ENCODE results near the gene RUVBL1.

DNA sequence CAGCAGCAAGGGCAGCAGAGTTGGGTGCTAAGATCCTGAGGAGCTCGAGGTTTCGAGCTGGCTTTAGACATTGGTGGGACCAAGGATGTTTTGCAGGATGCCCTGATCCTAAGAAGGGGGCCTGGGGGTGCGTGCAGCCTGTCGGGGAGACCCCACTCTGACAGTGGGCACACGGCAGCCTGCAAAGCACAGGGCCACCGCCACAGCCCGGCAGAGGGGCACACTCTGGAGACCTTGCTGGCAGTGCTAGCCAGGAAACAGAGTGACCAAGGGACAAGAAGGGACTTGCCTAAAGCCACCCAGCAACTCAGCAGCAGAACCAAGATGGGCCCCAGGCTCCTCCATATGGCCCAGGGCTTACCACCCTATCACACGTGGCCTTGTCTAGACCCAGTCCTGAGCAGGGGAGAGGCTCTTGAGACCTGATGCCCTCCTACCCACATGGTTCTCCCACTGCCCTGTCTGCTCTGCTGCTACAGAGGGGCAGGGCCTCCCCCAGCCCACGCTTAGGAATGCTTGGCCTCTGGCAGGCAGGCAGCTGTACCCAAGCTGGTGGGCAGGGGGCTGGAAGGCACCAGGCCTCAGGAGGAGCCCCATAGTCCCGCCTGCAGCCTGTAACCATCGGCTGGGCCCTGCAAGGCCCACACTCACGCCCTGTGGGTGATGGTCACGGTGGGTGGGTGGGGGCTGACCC lies 52.6 kb downstream of the RUVBL1 start:
- TF ChIP-seq, protein P1, sequence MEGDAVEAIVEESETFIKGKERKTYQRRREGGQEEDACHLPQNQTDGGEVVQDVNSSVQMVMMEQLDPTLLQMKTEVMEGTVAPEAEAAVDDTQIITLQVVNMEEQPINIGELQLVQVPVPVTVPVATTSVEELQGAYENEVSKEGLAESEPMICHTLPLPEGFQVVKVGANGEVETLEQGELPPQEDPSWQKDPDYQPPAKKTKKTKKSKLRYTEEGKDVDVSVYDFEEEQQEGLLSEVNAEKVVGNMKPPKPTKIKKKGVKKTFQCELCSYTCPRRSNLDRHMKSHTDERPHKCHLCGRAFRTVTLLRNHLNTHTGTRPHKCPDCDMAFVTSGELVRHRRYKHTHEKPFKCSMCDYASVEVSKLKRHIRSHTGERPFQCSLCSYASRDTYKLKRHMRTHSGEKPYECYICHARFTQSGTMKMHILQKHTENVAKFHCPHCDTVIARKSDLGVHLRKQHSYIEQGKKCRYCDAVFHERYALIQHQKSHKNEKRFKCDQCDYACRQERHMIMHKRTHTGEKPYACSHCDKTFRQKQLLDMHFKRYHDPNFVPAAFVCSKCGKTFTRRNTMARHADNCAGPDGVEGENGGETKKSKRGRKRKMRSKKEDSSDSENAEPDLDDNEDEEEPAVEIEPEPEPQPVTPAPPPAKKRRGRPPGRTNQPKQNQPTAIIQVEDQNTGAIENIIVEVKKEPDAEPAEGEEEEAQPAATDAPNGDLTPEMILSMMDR (conservative IDR thresholded peaks at IDR 0.05 in 1 of 2, IDR thresholded peaks at IDR 0.05 in 1 of 2; ENCODE audit: extremely low read depth in 1 of 2, insufficient read depth in 1 of 2, low read depth in 1 of 2, low read length in 2 of 2), result no peak
- no peak for TF ChIP-seq EZH2 (IDR thresholded peaks at IDR 0.05; ENCODE audit: borderline replicate concordance, low read length)
